ENCODE measurements around the gene FAM221B. TPM values are rescaled to one million over a fixed set of nuclear protein-coding genes. Genes with fewer than 3 reads are reported as not detected.

FAM221B gene
- total and polyA plus RNA-seq, 2 of the 4 experiments (the other 2 are of a cell fraction): not detected

- ChIA-PET POLR2A (ENCODE audit: unreplicated experiment) (no interaction called here), CTCF (no interaction called here)
- Histone ChIP-seq H2BK15ac (ENCODE audit: low read depth, low read length) (no peak overlapping the region), H3K14ac (replicated peaks; ENCODE audit: low read depth, low read length) (no peak overlapping the region), H4K5ac (ENCODE audit: low read depth, low read length) (no peak overlapping the region), H2BK5ac (ENCODE audit: low read depth, low read length, poor library complexity, severe bottlenecking) (no peak overlapping the region), H2AK5ac (ENCODE audit: low read depth, low read length) (no peak overlapping the region), H4K8ac (ENCODE audit: low read depth in 2 of 2, low read length in 2 of 2) (no peak overlapping the region), H3K36me3 (ENCODE audit: control insufficient read depth, insufficient read depth, low read length) (no peaks in the 10 kb centered on the region), H3K9me1 (ENCODE audit: insufficient read depth, low read length) (0 out of 2 replicates have a peak, but pooled peaks cover 3% of the 10 kb centered on the region), H2BK120ac (ENCODE audit: low read depth, low read length) (no peak overlapping the region), H3K27me3 (ENCODE audit: control insufficient read depth, insufficient read depth, low read length) (peaks cover 39% of the 10 kb centered on the region), H2AK9ac (replicated peaks; ENCODE audit: low read depth, low read length, poor library complexity) (no peak overlapping the region), H3K79me1 (ENCODE audit: low read depth in 1 of 2, low read length in 2 of 2) (no peaks in the 10 kb centered on the region), H3K18ac (ENCODE audit: low read depth, low read length) (no peak overlapping the region), H4K20me1 (ENCODE audit: insufficient read depth, low read length) (no peaks in the 10 kb centered on the region), H3K23ac (ENCODE audit: low read depth, low read length) (no peak overlapping the region), H3K4me3 (ENCODE audit: insufficient read depth, low read depth, low read length) (no peak overlapping the region), H2BK20ac (ENCODE audit: low read depth, low read length) (no peak overlapping the region), H3K4me1 (ENCODE audit: control insufficient read depth, insufficient read depth, low read length) (no peaks in the 10 kb centered on the region), H3K56ac (ENCODE audit: extremely low read depth, insufficient read depth, low read length) (no peak overlapping the region), H2AFZ (replicated peaks; ENCODE audit: low read length, poor library complexity) (no peak overlapping the region), H4K91ac (ENCODE audit: insufficient read depth, low read depth, low read length) (no peak overlapping the region), H3K27ac (ENCODE audit: insufficient read depth, low read length) (no peak overlapping the region), H3K9me3 (ENCODE audit: control insufficient read depth, insufficient read depth, low read length) (no peaks in the 10 kb centered on the region), H3K4ac (ENCODE audit: low read depth, low read length) (no peak overlapping the region), H3K4me2 (ENCODE audit: low read depth, low read length) (no peak overlapping the region), H3K9ac (ENCODE audit: low read depth, low read length) (no peak overlapping the region)
- ATAC-seq (ENCODE audit: low read depth) (no peak), DNase-seq (no peak)
- TF ChIP-seq MAFK (IDR thresholded peaks at IDR 0.05; ENCODE audit: low read depth, low read length) (no peak), NFE2L2 (IDR thresholded peaks at IDR 0.05; ENCODE audit: low read depth, low read length) (no peak), MAZ (IDR thresholded peaks at IDR 0.05; ENCODE audit: borderline replicate concordance, low read depth, low read length) (no peak), ELK1 (IDR thresholded peaks at IDR 0.05; ENCODE audit: borderline replicate concordance, low read depth, low read length) (no peak), RAD21 (IDR thresholded peaks at IDR 0.05; ENCODE audit: low read length) (no peak), BHLHE40 (IDR thresholded peaks at IDR 0.05; ENCODE audit: low read depth, low read length) (no peak), FOS (IDR thresholded peaks at IDR 0.05; ENCODE audit: low read depth, low read length) (no peak), SMC3 (IDR thresholded peaks at IDR 0.05; ENCODE audit: low read depth, low read length) (no peak), CEBPB (IDR thresholded peaks at IDR 0.05; ENCODE audit: low read depth, low read length) (no peak), CHD1 (IDR thresholded peaks at IDR 0.05; ENCODE audit: low read depth, low read length) (no peak), CTCF (conservative IDR thresholded peaks at IDR 0.05; ENCODE audit: low read depth, low read length) (no peak), RFX5 (IDR thresholded peaks at IDR 0.05; ENCODE audit: low read depth, low read length) (no peak), RCOR1 (IDR thresholded peaks at IDR 0.05; ENCODE audit: insufficient replicate concordance, low read length) (no peak), MXI1 (IDR thresholded peaks at IDR 0.05; ENCODE audit: borderline replicate concordance, low read depth, low read length) (no peak)
- TF ChIP-seq, protein P1, sequence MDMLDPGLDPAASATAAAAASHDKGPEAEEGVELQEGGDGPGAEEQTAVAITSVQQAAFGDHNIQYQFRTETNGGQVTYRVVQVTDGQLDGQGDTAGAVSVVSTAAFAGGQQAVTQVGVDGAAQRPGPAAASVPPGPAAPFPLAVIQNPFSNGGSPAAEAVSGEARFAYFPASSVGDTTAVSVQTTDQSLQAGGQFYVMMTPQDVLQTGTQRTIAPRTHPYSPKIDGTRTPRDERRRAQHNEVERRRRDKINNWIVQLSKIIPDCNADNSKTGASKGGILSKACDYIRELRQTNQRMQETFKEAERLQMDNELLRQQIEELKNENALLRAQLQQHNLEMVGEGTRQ (IDR thresholded peaks at IDR 0.05; ENCODE audit: low read depth, low read length): no peak
- in situ Hi-C loops (cut with MboI; ENCODE audit: low sequenced_read_pairs) (no loop called here), dilution Hi-C loops (cut with HindIII; ENCODE audit: low sequenced_read_pairs, unreplicated experiment) (no loop called here), intact Hi-C loops (cut with micrococcal nuclease) (no loop called here)
- WGBS, 2 experiments (ENCODE audit: extremely low coverage in 2 of 2, insufficient read length in 1 of 2): 67% methylated on average over 3 of the region's 8 CpGs; no CpG with 5 or more reads in 1 of the 2 experiments
- no TSS peak for BruUV-seq (replicated peaks)
Observed at GRCh38 chr9:35864695-35865255, 36.2 kb upstream of the FAM221B start.
